Measurements from ENCODE around the gene GMIP.
"Not testable (repeated sequence)": the region's sequence is repeated elsewhere in the genome, so short reads cannot be mapped to it uniquely, and the experiment has no call there.

GMIP gene

DNA sequence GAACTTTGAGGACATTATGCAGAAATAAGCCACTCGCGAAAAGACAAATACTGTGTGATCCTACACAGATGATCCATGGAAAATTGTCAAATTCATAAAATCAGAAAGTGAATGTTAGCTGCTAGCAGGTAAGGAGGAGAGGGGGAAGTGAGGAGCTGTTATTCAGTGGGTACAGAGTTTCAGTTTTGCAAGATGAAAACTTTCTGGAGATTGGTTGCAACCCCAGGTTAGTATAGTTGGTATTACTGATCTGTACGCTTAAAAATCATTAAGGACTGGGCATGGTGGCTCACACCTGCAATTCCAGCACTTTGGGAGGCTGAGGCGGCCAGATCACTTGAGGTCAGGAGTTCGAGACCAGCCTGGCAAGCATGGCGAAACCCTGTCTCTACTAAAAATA is 43.1 kb upstream of the GMIP start:
- Histone ChIP-seq H3K79me1 (ENCODE audit: low read depth, low read length) (no peaks in the 10 kb centered on the region), H3K14ac (ENCODE audit: low read length) (no peak overlapping the region), H3K36me3 (replicated peaks in 1 of 2; ENCODE audit: control insufficient read depth in 2 of 2, insufficient read depth in 2 of 2, low read length in 2 of 2) (peaks cover 0 to 13% of the 10 kb centered on the region in 2 donors), H3K4ac (ENCODE audit: low read length) (no peak overlapping the region), H2BK15ac (ENCODE audit: low read length) (no peak overlapping the region), H3K4me3 (ENCODE audit: low read length in 2 of 2) (no peak overlapping the region), H3K4me2 (ENCODE audit: insufficient read depth, low read length, poor library complexity, severe bottlenecking) (no peak overlapping the region), H3K27me3 (ENCODE audit: control insufficient read depth in 3 of 3, insufficient read depth in 3 of 3, low read depth in 1 of 3, low read length in 3 of 3) (no peaks in the 10 kb centered on the region), H2AFZ (ENCODE audit: low read length) (no peak overlapping the region), H3K23ac (ENCODE audit: low read depth, low read length, poor library complexity) (no peak overlapping the region), H2BK5ac (ENCODE audit: low read length) (no peak overlapping the region), H4K91ac (ENCODE audit: low read depth, low read length, poor library complexity) (no peak overlapping the region), H3K27ac (replicated peaks; ENCODE audit: low read length) (no peak overlapping the region), H3K4me1 (ENCODE audit: control insufficient read depth in 2 of 2, insufficient read depth in 1 of 2, low read depth in 1 of 2, low read length in 2 of 2) (no peaks in the 10 kb centered on the region), H3K9me3 (replicated peaks in 1 of 2; ENCODE audit: control insufficient read depth in 2 of 2, insufficient read depth in 1 of 2, low read depth in 1 of 2, low read length in 2 of 2) (peaks cover 4 to 18% of the 10 kb centered on the region in 2 donors), H2BK12ac (ENCODE audit: low read length) (no peak overlapping the region), H3K9ac (ENCODE audit: low read depth, low read length, poor library complexity) (no peak overlapping the region), H2BK120ac (ENCODE audit: low read depth, low read length) (no peak overlapping the region), H3K18ac (ENCODE audit: low read length) (no peak overlapping the region), H4K8ac (ENCODE audit: low read depth, low read length) (no peak overlapping the region), H2AK5ac (ENCODE audit: low read depth, low read length) (no peak overlapping the region)
- no CpG with 5 or more reads among the region's 6 CpGs for WGBS, 2 donors (ENCODE audit: extremely low coverage in 2 of 2, insufficient read length in 2 of 2, insufficient replicate concordance in 1 of 2)
- no peak for DNase-seq (ENCODE audit: low spot score)

DNA sequence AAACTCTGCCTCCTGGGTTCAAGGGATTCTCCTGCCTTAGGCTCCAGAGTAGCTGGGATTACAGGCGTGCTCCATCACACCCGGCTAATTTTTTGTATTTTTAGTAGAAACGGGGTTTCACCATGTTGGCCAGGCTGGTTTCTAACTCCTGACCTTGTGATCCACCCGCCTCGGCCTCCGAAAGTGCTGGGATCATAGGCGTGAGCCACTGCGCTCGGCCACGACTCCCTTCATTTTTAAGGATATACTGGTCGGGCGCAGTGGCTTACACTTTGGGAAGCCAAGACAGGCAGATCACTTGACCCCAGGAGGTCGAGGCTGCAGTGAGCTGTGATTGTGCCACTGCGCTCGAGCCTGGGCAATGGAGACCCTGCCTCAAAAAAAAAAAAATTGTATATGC is 42.7 kb upstream of the GMIP start:
- DNase-seq (ENCODE audit: low spot score); H2BK15ac ChIP-seq (ENCODE audit: low read length); H3K23ac ChIP-seq (ENCODE audit: low read depth, low read length, poor library complexity); H4K8ac ChIP-seq (ENCODE audit: low read depth, low read length); H3K4ac ChIP-seq (ENCODE audit: low read length); H3K27me3 ChIP-seq (ENCODE audit: control insufficient read depth in 3 of 3, insufficient read depth in 3 of 3, low read depth in 1 of 3, low read length in 3 of 3); H2BK5ac ChIP-seq (ENCODE audit: low read length); H2AK5ac ChIP-seq (ENCODE audit: low read depth, low read length); H3K14ac ChIP-seq (ENCODE audit: low read length); H3K4me2 ChIP-seq (ENCODE audit: insufficient read depth, low read length, poor library complexity, severe bottlenecking); H2BK120ac ChIP-seq (ENCODE audit: low read depth, low read length); H3K79me1 ChIP-seq (ENCODE audit: low read depth, low read length); H3K18ac ChIP-seq (ENCODE audit: low read length); H2AFZ ChIP-seq (ENCODE audit: low read length); H3K4me3 ChIP-seq (ENCODE audit: low read length in 2 of 2); H3K27ac ChIP-seq (replicated peaks; ENCODE audit: low read length); H2BK12ac ChIP-seq (ENCODE audit: low read length); H4K91ac ChIP-seq (ENCODE audit: low read depth, low read length, poor library complexity); H3K9ac ChIP-seq (ENCODE audit: low read depth, low read length, poor library complexity); H3K4me1 ChIP-seq (ENCODE audit: control insufficient read depth in 2 of 2, insufficient read depth in 1 of 2, low read depth in 1 of 2, low read length in 2 of 2): not testable (repeated sequence)
- peaks cover 2 to 17% of the 10 kb centered on the region in 2 donors for H3K36me3 ChIP-seq (replicated peaks in 1 of 2; ENCODE audit: control insufficient read depth in 2 of 2, insufficient read depth in 2 of 2, low read length in 2 of 2)
- peaks cover 4 to 23% of the 10 kb centered on the region in 2 donors for H3K9me3 ChIP-seq (replicated peaks in 1 of 2; ENCODE audit: control insufficient read depth in 2 of 2, insufficient read depth in 1 of 2, low read depth in 1 of 2, low read length in 2 of 2)
- WGBS, 2 donors (ENCODE audit: extremely low coverage in 2 of 2, insufficient read length in 2 of 2, insufficient replicate concordance in 1 of 2) = no CpG with 5 or more reads among the region's 15 CpGs

DNA sequence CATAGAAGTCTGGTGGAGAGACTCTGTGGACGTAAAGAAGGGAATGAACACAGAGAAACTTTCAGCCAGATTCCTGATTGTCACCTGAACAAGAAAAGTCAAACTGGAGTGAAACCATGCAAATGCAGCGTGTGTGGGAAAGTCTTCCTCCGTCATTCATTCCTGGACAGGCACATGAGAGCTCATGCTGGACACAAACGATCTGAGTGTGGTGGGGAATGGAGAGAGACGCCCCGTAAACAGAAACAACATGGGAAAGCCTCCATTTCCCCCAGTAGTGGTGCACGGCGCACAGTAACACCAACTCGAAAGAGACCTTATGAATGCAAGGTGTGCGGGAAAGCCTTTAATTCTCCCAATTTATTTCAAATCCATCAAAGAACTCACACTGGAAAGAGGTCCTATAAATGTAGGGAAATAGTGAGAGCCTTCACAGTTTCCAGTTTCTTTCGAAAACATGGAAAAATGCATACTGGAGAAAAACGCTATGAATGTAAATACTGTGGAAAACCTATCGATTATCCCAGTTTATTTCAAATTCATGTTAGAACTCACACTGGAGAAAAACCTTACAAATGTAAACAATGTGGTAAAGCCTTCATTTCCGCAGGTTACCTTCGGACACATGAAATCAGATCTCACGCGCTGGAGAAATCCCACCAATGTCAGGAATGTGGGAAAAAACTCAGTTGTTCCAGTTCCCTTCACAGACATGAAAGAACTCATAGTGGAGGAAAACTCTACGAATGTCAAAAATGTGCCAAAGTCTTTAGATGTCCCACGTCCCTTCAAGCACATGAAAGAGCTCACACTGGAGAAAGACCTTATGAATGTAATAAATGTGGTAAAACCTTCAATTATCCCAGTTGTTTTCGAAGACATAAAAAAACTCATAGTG is 36.0 kb upstream of the GMIP start:
- no peak overlapping the region for H3K4me2 ChIP-seq (ENCODE audit: insufficient read depth, low read length, poor library complexity, severe bottlenecking)
- H3K18ac ChIP-seq (ENCODE audit: low read length) = no peak overlapping the region
- peaks cover 18 to 83% of the 10 kb centered on the region in 2 donors for H3K36me3 ChIP-seq (replicated peaks in 1 of 2; ENCODE audit: control insufficient read depth in 2 of 2, insufficient read depth in 2 of 2, low read length in 2 of 2)
- H3K4me3 ChIP-seq (ENCODE audit: low read length in 2 of 2) = no peak overlapping the region
- DNase-seq (ENCODE audit: low spot score) = no peak
- H3K4me1 ChIP-seq (ENCODE audit: control insufficient read depth in 2 of 2, insufficient read depth in 1 of 2, low read depth in 1 of 2, low read length in 2 of 2) = no peaks in the 10 kb centered on the region
- no peak overlapping the region for H3K14ac ChIP-seq (ENCODE audit: low read length)
- H2BK12ac ChIP-seq (ENCODE audit: low read length) = no peak overlapping the region
- H2AFZ ChIP-seq (ENCODE audit: low read length) = no peak overlapping the region
- no peak overlapping the region for H2BK5ac ChIP-seq (ENCODE audit: low read length)
- H3K27ac ChIP-seq (replicated peaks; ENCODE audit: low read length) = no peak overlapping the region
- no peaks in the 10 kb centered on the region for H3K79me1 ChIP-seq (ENCODE audit: low read depth, low read length)
- no peak overlapping the region for H3K4ac ChIP-seq (ENCODE audit: low read length)
- no peak overlapping the region for H3K9ac ChIP-seq (ENCODE audit: low read depth, low read length, poor library complexity)
- H2AK5ac ChIP-seq (ENCODE audit: low read depth, low read length) = no peak overlapping the region
- H2BK120ac ChIP-seq (ENCODE audit: low read depth, low read length) = no peak overlapping the region
- no peak overlapping the region for H4K8ac ChIP-seq (ENCODE audit: low read depth, low read length)
- no peak overlapping the region for H4K91ac ChIP-seq (ENCODE audit: low read depth, low read length, poor library complexity)
- peaks cover 14 to 88% of the 10 kb centered on the region in 2 donors for H3K9me3 ChIP-seq (replicated peaks in 1 of 2; ENCODE audit: control insufficient read depth in 2 of 2, insufficient read depth in 1 of 2, low read depth in 1 of 2, low read length in 2 of 2)
- H3K23ac ChIP-seq (ENCODE audit: low read depth, low read length, poor library complexity) = no peak overlapping the region
- WGBS, 2 donors (ENCODE audit: extremely low coverage in 2 of 2, insufficient read length in 2 of 2, insufficient replicate concordance in 1 of 2) = no CpG with 5 or more reads among the region's 20 CpGs
- H2BK15ac ChIP-seq (ENCODE audit: low read length) = no peak overlapping the region
- no peaks in the 10 kb centered on the region for H3K27me3 ChIP-seq (ENCODE audit: control insufficient read depth in 3 of 3, insufficient read depth in 3 of 3, low read depth in 1 of 3, low read length in 3 of 3)

DNA sequence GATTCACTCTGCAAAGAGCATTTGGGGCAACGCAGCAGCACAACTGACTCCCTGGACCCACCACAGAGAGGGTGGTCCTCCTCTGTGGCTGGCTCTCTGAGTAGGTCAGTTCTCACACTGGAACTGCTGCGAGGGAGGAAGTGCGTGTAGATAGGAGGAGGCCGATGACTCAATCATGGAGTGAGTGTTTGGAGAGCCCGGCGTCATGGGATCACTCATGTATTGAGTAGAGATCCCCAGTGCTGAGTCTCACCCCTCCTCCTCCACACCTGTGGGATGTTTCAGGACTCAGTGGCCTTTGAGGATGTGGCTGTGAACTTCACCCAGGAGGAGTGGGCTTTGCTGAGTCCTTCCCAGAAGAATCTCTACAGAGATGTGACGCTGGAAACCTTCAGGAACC is 34.1 kb upstream of the GMIP start:
- no CpG with 5 or more reads among the region's 7 CpGs for WGBS, 2 donors (ENCODE audit: extremely low coverage in 2 of 2, insufficient read length in 2 of 2, insufficient replicate concordance in 1 of 2)
- Histone ChIP-seq H3K4me1 (ENCODE audit: control insufficient read depth in 2 of 2, insufficient read depth in 1 of 2, low read depth in 1 of 2, low read length in 2 of 2) (no peaks in the 10 kb centered on the region), H3K79me1 (ENCODE audit: low read depth, low read length) (no peaks in the 10 kb centered on the region), H3K9ac (ENCODE audit: low read depth, low read length, poor library complexity) (no peak overlapping the region), H2BK12ac (ENCODE audit: low read length) (no peak overlapping the region), H3K14ac (ENCODE audit: low read length) (no peak overlapping the region), H3K18ac (ENCODE audit: low read length) (no peak overlapping the region), H4K91ac (ENCODE audit: low read depth, low read length, poor library complexity) (no peak overlapping the region), H3K27me3 (ENCODE audit: control insufficient read depth in 3 of 3, insufficient read depth in 3 of 3, low read depth in 1 of 3, low read length in 3 of 3) (no peaks in the 10 kb centered on the region), H3K9me3 (replicated peaks in 1 of 2; ENCODE audit: control insufficient read depth in 2 of 2, insufficient read depth in 1 of 2, low read depth in 1 of 2, low read length in 2 of 2) (peaks cover 12 to 93% of the 10 kb centered on the region in 2 donors), H3K4me3 (ENCODE audit: low read length in 2 of 2) (no peak overlapping the region), H4K8ac (ENCODE audit: low read depth, low read length) (no peak overlapping the region), H2AFZ (ENCODE audit: low read length) (no peak overlapping the region), H2BK120ac (ENCODE audit: low read depth, low read length) (no peak overlapping the region), H2AK5ac (ENCODE audit: low read depth, low read length) (no peak overlapping the region), H3K36me3 (replicated peaks in 1 of 2; ENCODE audit: control insufficient read depth in 2 of 2, insufficient read depth in 2 of 2, low read length in 2 of 2) (peaks cover 18 to 92% of the 10 kb centered on the region in 2 donors), H3K4ac (ENCODE audit: low read length) (no peak overlapping the region), H2BK15ac (ENCODE audit: low read length) (no peak overlapping the region), H3K23ac (ENCODE audit: low read depth, low read length, poor library complexity) (no peak overlapping the region), H3K4me2 (ENCODE audit: insufficient read depth, low read length, poor library complexity, severe bottlenecking) (no peak overlapping the region), H3K27ac (replicated peaks; ENCODE audit: low read length) (no peak overlapping the region), H2BK5ac (ENCODE audit: low read length) (no peak overlapping the region)
- no peak for DNase-seq (ENCODE audit: low spot score)

All from neuronal stem cell (in vitro differentiated cells).